Mammary epithelial cell (primary cell): ENCODE results near the gene STK11.

Experiments
- EZH2 ChIP-seq: IDR thresholded peaks from 2 replicates; pipeline ENCODE4 v1.6.1; 2012; ENCODE audit warnings: low read length, inconsistent platforms, borderline replicate concordance
- TF ChIP-seq, protein P1 (sequence below), 2 donors: IDR thresholded peaks in 1 of 2; conservative IDR thresholded peaks in 1 of 2; 2 replicates each; pipeline ENCODE4 v1.5.1; 2011 to 2012; ENCODE audit warnings: inconsistent platforms in 2 of 2, low read length in 2 of 2, mild to moderate bottlenecking in 2 of 2, control low read depth in 1 of 2, low read depth in 1 of 2; ENCODE audit not compliant: insufficient read depth in 1 of 2; ENCODE audit errors: extremely low read depth in 1 of 2

GRCh38 chr19:1234955-1235380 is 29.4 kb downstream of the STK11 start:
- TF ChIP-seq, protein P1, sequence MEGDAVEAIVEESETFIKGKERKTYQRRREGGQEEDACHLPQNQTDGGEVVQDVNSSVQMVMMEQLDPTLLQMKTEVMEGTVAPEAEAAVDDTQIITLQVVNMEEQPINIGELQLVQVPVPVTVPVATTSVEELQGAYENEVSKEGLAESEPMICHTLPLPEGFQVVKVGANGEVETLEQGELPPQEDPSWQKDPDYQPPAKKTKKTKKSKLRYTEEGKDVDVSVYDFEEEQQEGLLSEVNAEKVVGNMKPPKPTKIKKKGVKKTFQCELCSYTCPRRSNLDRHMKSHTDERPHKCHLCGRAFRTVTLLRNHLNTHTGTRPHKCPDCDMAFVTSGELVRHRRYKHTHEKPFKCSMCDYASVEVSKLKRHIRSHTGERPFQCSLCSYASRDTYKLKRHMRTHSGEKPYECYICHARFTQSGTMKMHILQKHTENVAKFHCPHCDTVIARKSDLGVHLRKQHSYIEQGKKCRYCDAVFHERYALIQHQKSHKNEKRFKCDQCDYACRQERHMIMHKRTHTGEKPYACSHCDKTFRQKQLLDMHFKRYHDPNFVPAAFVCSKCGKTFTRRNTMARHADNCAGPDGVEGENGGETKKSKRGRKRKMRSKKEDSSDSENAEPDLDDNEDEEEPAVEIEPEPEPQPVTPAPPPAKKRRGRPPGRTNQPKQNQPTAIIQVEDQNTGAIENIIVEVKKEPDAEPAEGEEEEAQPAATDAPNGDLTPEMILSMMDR (conservative IDR thresholded peaks at IDR 0.05 in 1 of 2, IDR thresholded peaks at IDR 0.05 in 1 of 2; ENCODE audit: extremely low read depth in 1 of 2, insufficient read depth in 1 of 2, low read depth in 1 of 2, low read length in 2 of 2) = no peak
- no peak for TF ChIP-seq EZH2
